Mucosa of stomach (tissue), 1 donor: Measurements from ENCODE around the gene CCNI.
"Not testable (repeated sequence)": the region's sequence is repeated elsewhere in the genome, so short reads cannot be mapped to it uniquely, and the experiment has no call there.

Experiments used
- H3K27me3 ChIP-seq: one replicate; pipeline ENCODE4 v1.7.0; 2013; ENCODE audit warnings: mild to moderate bottlenecking, low read length; ENCODE audit not compliant: control insufficient read depth, insufficient read depth
- H3K36me3 ChIP-seq: one replicate; pipeline ENCODE4 v1.7.0; 2013; ENCODE audit warnings: low read length; ENCODE audit not compliant: control insufficient read depth, insufficient read depth
- H3K4me1 ChIP-seq: one replicate; pipeline ENCODE4 v1.7.0; 2013; ENCODE audit warnings: mild to moderate bottlenecking, low read length; ENCODE audit not compliant: control insufficient read depth, insufficient read depth
- H3K4me3 ChIP-seq: one replicate; pipeline ENCODE4 v1.7.0; 2013; ENCODE audit warnings: low read length
- H3K9ac ChIP-seq: one replicate; pipeline ENCODE4 v1.7.0; 2013; ENCODE audit warnings: mild to moderate bottlenecking, low read length, moderate library complexity
- H3K9me3 ChIP-seq: one replicate; pipeline ENCODE4 v1.7.0; 2013; ENCODE audit warnings: mild to moderate bottlenecking, low read length, moderate library complexity; ENCODE audit not compliant: control insufficient read depth
- donor health status: Pancreatic carcinoma.

CCNI gene

GRCh38 chr4:77100234-77100633, 24.4 kb upstream of the CCNI start:
- no peak overlapping the region for H3K9ac ChIP-seq
- no peak overlapping the region for H3K4me3 ChIP-seq
- no peaks in the 10 kb centered on the region for H3K27me3 ChIP-seq
- no peaks in the 10 kb centered on the region for H3K9me3 ChIP-seq
- peaks cover 6% of the 10 kb centered on the region for H3K4me1 ChIP-seq
- no peaks in the 10 kb centered on the region for H3K36me3 ChIP-seq

GRCh38 chr4:77097611-77098010, 21.8 kb upstream of the CCNI start:
- Histone ChIP-seq H3K9me3 (no peaks in the 10 kb centered on the region), H3K9ac (no peak overlapping the region), H3K4me3 (no peak overlapping the region), H3K36me3 (no peaks in the 10 kb centered on the region), H3K4me1 (peaks cover 13% of the 10 kb centered on the region), H3K27me3 (no peaks in the 10 kb centered on the region)

- peaks cover 14% of the 10 kb centered on the region for H3K4me1 ChIP-seq
- no peak overlapping the region for H3K9ac ChIP-seq
- H3K9me3 ChIP-seq = no peaks in the 10 kb centered on the region
- no peak overlapping the region for H3K4me3 ChIP-seq
- H3K36me3 ChIP-seq = no peaks in the 10 kb centered on the region
- H3K27me3 ChIP-seq = no peaks in the 10 kb centered on the region
Observed at GRCh38 chr4:77095101-77095821, 19.5 kb upstream of the CCNI start.

GRCh38 chr4:77094496-77094895, 18.7 kb upstream of the CCNI start:
- Histone ChIP-seq H3K4me1 (peaks cover 14% of the 10 kb centered on the region), H3K9me3 (no peaks in the 10 kb centered on the region), H3K4me3 (no peak overlapping the region), H3K27me3 (no peaks in the 10 kb centered on the region), H3K36me3 (no peaks in the 10 kb centered on the region), H3K9ac (no peak overlapping the region)

- Histone ChIP-seq H3K4me3 (no peak overlapping the region), H3K9me3 (no peaks in the 10 kb centered on the region), H3K9ac (no peak overlapping the region), H3K4me1 (peaks cover 14% of the 10 kb centered on the region), H3K27me3 (no peaks in the 10 kb centered on the region), H3K36me3 (no peaks in the 10 kb centered on the region)
Observed at GRCh38 chr4:77093401-77093800, 17.6 kb upstream of the CCNI start.

GRCh38 chr4:77092975-77093374, 17.2 kb upstream of the CCNI start:
- Histone ChIP-seq H3K4me3 (no peak overlapping the region), H3K4me1 (peaks cover 14% of the 10 kb centered on the region), H3K36me3 (no peaks in the 10 kb centered on the region), H3K27me3 (no peaks in the 10 kb centered on the region), H3K9ac (no peak overlapping the region), H3K9me3 (no peaks in the 10 kb centered on the region)

- H3K9me3 ChIP-seq = no peaks in the 10 kb centered on the region
- peaks cover 14% of the 10 kb centered on the region for H3K4me1 ChIP-seq
- H3K36me3 ChIP-seq = no peaks in the 10 kb centered on the region
- H3K9ac ChIP-seq = no peak overlapping the region
- H3K27me3 ChIP-seq = no peaks in the 10 kb centered on the region
- no peak overlapping the region for H3K4me3 ChIP-seq
Observed at GRCh38 chr4:77089866-77090265, 14.1 kb upstream of the CCNI start.

GRCh38 chr4:77087027-77087426, 11.2 kb upstream of the CCNI start:
- not testable (repeated sequence) for H3K4me1 ChIP-seq, H3K36me3 ChIP-seq, H3K9ac ChIP-seq, H3K4me3 ChIP-seq, H3K27me3 ChIP-seq, H3K9me3 ChIP-seq

GRCh38 chr4:77084019-77084639, 8.3 kb upstream of the CCNI start:
- Histone ChIP-seq H3K27me3 (no peaks in the 10 kb centered on the region), H3K9ac (no peak overlapping the region), H3K36me3 (no peaks in the 10 kb centered on the region), H3K9me3 (no peaks in the 10 kb centered on the region), H3K4me1 (no peaks in the 10 kb centered on the region), H3K4me3 (no peak overlapping the region)

GRCh38 chr4:77082886-77083608, 7.3 kb upstream of the CCNI start:
- no peak overlapping the region for H3K9ac ChIP-seq
- no peaks in the 10 kb centered on the region for H3K36me3 ChIP-seq
- H3K4me3 ChIP-seq = no peak overlapping the region
- no peaks in the 10 kb centered on the region for H3K9me3 ChIP-seq
- H3K27me3 ChIP-seq = no peaks in the 10 kb centered on the region
- H3K4me1 ChIP-seq = no peaks in the 10 kb centered on the region

- not testable (repeated sequence) for H3K4me1 ChIP-seq, H3K9ac ChIP-seq, H3K4me3 ChIP-seq, H3K36me3 ChIP-seq, H3K27me3 ChIP-seq, H3K9me3 ChIP-seq
Observed at GRCh38 chr4:77080806-77081205, 5.0 kb upstream of the CCNI start.

- H3K9ac ChIP-seq = no peak overlapping the region
- H3K27me3 ChIP-seq = no peaks in the 10 kb centered on the region
- H3K4me3 ChIP-seq = no peak overlapping the region
- no peaks in the 10 kb centered on the region for H3K36me3 ChIP-seq
- no peaks in the 10 kb centered on the region for H3K9me3 ChIP-seq
- H3K4me1 ChIP-seq = peaks cover 6% of the 10 kb centered on the region
Observed at GRCh38 chr4:77079281-77079680, 3.5 kb upstream of the CCNI start.
